NCI-H1092 (cell line): ENCODE results near the gene PCNX2.

Experiments
- DNase-seq: peaks from one replicate; lab custom pipeline; 2025; lab: John Stamatoyannopoulos, UW

The PCNX2 gene

GRCh38 chr1:232983817-232984567 is 311.5 kb downstream of the PCNX2 start:
- DNase-seq, result no peak

GRCh38 chr1:232983375-232983774 is 312.1 kb downstream of the PCNX2 start:
- no peak for DNase-seq

- no peak for DNase-seq
These were observed 313.1 kb downstream of the PCNX2 start for GRCh38 chr1:232982238-232982944.

- DNase-seq, result no peak
These were observed 314.5 kb downstream of the PCNX2 start for GRCh38 chr1:232980986-232981560.

GRCh38 chr1:232980355-232980978 is 315.1 kb downstream of the PCNX2 start:
- DNase-seq, result no peak

- DNase-seq, result no peak
These were observed 316.0 kb downstream of the PCNX2 start for GRCh38 chr1:232979558-232979957.

GRCh38 chr1:232978815-232979214 is 316.7 kb downstream of the PCNX2 start:
- DNase-seq, result no peak

GRCh38 chr1:232978091-232978634 is 317.4 kb downstream of the PCNX2 start:
- no peak for DNase-seq

- no peak for DNase-seq
These were observed 320.6 kb downstream of the PCNX2 start for GRCh38 chr1:232974971-232975370.

- no peak for DNase-seq
These were observed 321.6 kb downstream of the PCNX2 start for GRCh38 chr1:232973652-232974611.

GRCh38 chr1:232970508-232970907 is 325.0 kb downstream of the PCNX2 start:
- no peak for DNase-seq

GRCh38 chr1:232969799-232970198 is 325.7 kb downstream of the PCNX2 start:
- DNase-seq, result no peak

- DNase-seq, result no peak
These were observed 326.6 kb downstream of the PCNX2 start for GRCh38 chr1:232968965-232969364.

- no peak for DNase-seq
These were observed 327.1 kb downstream of the PCNX2 start for GRCh38 chr1:232968391-232968790.

- DNase-seq, result no peak
These were observed 328.9 kb downstream of the PCNX2 start for GRCh38 chr1:232966663-232967062.

GRCh38 chr1:232965912-232966217 is 329.7 kb downstream of the PCNX2 start:
- no peak for DNase-seq

GRCh38 chr1:232965124-232965911 is 330.2 kb downstream of the PCNX2 start:
- DNase-seq, result no peak

GRCh38 chr1:232964601-232965000 is 330.9 kb downstream of the PCNX2 start:
- no peak for DNase-seq

- no peak for DNase-seq
These were observed 332.5 kb downstream of the PCNX2 start for GRCh38 chr1:232962761-232963745.
